ENCODE measurements around the gene DSG2.
"Not testable (repeated sequence)": the region's sequence is repeated elsewhere in the genome, so short reads cannot be mapped to it uniquely, and the experiment has no call there.

DSG2 gene

GRCh38 chr18:31500051-31500688 is 2.2 kb downstream of the DSG2 start:
- DNase-seq (ENCODE audit: extremely low read depth in 1 of 2, low read depth in 1 of 2): no peak

- no peak for DNase-seq (ENCODE audit: extremely low read depth in 1 of 2, low read depth in 1 of 2)
These were observed 5.0 kb downstream of the DSG2 start for GRCh38 chr18:31503011-31503410.

- no peak for DNase-seq (ENCODE audit: extremely low read depth in 1 of 2, low read depth in 1 of 2)
These were observed 6.6 kb downstream of the DSG2 start for GRCh38 chr18:31504455-31505147.

DNA sequence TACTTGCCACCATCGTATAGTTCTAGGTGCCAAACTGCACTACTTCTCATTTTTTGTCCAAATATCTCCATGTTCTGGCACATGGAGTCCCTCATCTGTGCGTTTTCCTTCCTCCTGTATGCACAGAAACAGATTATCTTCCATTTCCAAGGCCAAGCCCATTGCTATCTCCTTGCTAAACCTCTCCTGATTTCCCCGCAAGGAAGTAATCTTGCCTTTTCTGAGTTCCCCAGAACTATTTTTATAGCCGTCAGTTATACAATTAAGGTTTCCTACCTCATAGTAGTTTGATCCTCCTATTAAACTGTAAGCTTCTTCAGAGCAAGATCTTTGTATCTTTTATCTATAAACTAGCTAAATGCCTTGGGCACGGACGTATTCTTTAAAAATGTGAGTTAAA is 7.2 kb downstream of the DSG2 start:
- DNase-seq (ENCODE audit: extremely low read depth in 1 of 2, low read depth in 1 of 2): no peak

DNA sequence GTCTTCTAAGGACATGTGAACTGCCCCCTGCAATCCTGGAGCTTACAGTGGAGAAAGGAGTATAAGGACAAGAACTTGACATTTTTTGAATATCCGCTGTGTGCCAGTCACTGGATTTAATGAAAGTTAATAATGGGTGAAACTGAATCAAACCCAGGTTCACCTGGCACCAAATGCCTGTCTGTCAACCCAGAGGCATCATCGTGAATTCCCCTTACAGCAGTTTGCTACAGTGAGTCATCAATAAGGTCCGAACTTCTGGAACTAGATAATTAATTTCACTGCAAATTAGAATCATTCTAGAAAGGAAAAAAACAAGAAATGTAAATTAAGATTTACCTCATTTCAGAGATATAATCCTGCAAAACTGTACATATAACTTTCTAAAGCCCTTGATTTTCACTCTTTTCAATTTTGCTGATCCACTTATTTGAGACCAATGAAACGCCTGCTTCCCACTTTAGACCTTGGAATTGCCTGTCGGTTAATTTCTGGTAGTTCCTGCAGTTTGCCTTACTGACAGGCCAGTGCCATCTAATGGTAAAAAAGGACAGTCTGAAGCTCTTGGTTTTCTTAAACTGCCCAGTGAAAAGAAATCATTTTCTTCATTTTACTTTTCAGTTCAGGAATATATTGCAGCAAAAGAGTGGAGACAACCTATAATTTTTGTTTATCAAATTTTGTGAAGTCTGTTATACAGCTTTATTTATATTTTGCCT is 8.2 kb downstream of the DSG2 start:
- DNase-seq (ENCODE audit: extremely low read depth in 1 of 2, low read depth in 1 of 2): no peak

DNA sequence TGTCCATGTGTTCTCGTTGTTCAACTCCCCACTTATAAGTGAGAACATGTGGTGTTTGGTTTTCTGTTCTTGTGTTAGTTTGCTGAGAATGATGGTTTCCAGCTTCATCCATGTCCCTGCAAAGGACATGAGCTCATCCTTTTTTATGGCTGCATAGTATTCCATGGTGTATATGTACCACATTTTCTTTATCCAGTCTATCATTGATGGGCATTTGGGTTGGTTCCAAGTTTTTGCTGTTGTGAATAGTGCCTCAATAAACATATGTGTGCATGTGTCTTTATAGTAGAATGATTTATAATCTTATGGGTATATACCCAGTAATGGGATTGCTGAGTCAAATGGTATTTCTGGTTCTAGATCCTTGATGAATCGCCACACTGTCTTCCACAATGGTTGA is 9.1 kb downstream of the DSG2 start:
- not testable (repeated sequence) for DNase-seq (ENCODE audit: extremely low read depth in 1 of 2, low read depth in 1 of 2)

DNA sequence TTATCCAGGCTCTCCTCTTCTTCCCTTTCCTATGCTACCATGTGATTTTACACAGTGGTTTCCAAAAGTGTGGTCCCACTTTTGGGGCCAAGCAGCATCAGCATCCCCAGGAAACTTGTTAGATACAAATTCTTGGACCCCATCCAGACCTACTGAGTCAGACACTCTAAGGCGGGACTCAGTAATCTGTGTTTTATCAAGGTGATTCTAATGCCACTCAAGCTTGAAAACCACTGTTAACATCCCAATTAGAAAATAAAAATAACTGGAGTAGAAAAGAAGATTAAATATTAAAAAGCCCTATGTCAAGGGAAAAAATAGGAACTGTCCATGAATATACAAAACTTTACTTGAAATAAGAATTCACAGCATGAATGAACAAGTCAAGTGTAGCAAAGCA is 10.8 kb downstream of the DSG2 start:
- DNase-seq (ENCODE audit: extremely low read depth in 1 of 2, low read depth in 1 of 2): no peak

DNA sequence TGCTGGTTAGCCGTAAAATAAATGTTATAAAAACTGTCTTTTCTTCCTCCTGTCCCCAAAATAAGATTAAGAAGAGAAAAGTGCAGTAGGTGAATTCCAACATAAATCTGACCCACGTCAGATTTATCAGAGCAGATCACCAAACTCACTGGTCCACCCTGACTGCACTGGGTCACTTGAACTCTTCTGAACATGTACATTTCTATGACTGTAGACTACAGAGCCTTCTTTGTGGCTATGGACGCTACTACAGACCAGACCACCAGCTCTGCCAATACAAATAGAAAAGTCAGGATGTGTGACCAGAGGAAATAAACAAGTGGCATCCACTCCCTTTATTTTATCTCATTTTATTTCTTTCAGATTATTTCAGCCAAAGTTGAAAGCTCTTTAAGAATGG is 11.6 kb downstream of the DSG2 start:
- DNase-seq (ENCODE audit: extremely low read depth in 1 of 2, low read depth in 1 of 2): no peak

DNA sequence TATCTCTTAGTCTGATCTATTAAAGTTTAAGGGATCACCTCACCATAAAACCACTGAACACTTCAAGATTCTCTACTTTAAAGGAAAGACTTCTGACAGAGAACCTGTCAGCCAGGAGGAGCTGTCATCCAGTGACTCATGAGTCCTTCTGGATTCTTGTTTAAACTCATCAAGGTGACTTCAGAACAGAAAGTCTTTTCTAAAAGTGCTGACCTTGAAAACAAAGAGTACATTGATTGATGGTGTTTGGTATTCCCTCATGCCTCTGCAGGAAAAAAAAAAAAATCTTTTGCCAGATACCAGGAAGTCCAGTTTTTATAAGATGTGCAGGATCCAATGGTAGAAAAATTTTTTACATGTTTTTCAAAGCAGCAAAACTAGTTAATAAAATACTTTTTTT is 12.3 kb downstream of the DSG2 start:
- no peak for DNase-seq (ENCODE audit: extremely low read depth in 1 of 2, low read depth in 1 of 2)

DNA sequence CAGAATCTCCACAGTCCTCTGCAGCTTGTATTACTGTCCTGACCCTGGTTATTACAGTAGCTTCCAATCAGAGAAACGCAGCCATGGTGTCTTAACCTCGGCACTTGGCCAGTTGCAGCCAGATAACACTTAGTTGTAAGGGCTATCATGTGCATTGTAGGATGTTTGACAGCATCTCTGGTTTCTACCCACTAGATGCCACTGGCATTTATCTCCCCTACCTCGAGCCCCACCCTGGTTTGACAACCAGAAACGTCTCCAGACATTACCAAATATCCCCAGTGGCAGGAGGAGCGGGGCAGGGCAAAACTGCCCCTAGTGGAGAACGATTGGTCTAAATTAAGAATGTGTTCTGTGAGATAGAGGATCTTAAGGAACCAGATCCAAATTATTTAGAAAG is 13.1 kb downstream of the DSG2 start:
- DNase-seq (ENCODE audit: extremely low read depth in 1 of 2, low read depth in 1 of 2): no peak

DNA sequence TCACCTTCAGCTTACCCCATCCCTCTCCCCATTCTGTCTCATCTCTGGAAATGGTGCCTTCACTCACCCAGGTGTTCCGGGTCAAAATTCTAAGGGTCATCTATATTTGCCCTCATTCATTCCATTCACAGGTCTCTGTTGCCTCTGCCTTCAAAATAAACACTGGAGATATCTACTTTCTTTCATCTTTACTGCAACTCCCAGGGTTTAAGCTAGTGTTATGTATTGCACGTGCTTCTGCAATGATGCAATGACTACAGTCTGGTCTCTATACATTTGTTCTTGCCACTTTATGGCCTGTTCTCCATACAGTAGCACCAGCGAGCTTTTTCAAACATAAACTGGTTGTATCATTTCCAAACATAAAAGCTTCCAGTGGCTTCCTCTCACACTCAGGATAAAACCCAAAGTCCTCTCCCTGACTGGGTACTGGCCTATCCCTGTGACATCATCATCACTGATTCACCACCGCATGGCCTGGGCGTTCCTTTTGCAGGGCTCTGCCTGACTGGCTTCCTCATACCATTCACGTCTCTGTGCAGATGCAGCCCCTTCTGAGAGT is 14.3 kb downstream of the DSG2 start:
- DNase-seq (ENCODE audit: extremely low read depth in 1 of 2, low read depth in 1 of 2): no peak

DNA sequence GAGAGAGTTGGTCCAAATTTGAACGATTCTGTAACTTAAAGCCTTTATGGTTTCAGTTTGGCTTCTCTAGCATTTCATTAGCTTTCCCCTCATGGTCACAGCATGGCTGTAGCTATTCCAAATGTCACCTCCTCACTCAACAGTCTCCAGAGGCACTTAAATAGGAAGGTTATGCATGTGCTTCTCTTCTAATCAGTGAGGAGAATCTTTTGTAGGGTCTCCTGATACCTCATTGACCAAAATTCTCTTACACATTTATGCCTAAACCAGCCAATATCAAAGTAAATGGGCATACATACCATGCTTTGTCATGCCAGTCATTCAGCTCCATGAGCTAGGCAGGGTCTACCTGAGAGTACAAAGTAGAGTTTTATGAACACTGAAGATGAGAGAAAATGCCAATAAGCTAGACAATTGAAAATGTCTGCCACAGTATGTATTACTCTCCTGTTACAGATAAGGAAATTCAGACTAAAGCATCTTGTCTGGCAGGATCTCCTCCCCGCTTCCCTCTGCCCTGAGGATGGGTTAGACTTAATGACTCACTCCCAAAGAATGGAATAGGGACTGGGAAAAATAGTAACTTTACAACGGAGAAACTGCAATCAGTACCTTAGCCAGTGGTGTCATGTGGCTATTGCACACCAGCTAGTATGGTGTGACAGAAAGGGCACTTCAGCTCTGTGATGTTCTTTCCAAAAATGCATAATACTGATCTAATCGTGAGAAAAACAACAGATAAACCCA is 15.4 kb downstream of the DSG2 start:
- DNase-seq (ENCODE audit: extremely low read depth in 1 of 2, low read depth in 1 of 2): no peak

GRCh38 chr18:31516437-31516836 is 18.5 kb downstream of the DSG2 start:
- DNase-seq (ENCODE audit: extremely low read depth in 1 of 2, low read depth in 1 of 2): no peak

GRCh38 chr18:31526374-31526773 is 28.4 kb downstream of the DSG2 start:
- no peak for DNase-seq (ENCODE audit: extremely low read depth in 1 of 2, low read depth in 1 of 2)

GRCh38 chr18:31533236-31533635 is 35.3 kb downstream of the DSG2 start:
- DNase-seq (ENCODE audit: extremely low read depth in 1 of 2, low read depth in 1 of 2): no peak

DNA sequence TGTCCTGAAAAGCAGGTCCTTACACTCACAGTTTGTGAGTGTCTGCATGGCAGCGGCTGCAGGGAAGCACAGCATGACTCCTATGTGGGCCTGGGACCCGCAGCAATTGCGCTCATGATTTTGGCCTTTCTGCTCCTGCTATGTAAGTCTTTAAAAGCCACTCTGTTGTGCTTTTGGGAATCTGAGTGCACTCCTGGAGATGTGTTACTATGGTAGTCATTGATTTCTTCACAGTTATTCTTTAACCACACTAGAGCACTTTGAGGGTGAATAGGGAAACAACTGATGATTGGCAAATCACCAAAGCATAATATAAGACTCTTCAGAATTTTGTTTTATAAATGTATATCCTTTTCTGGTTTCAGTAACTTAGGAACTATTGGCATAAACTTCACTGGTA is 40.9 kb downstream of the DSG2 start:
- no peak for DNase-seq (ENCODE audit: extremely low read depth in 1 of 2, low read depth in 1 of 2)

GRCh38 chr18:31546476-31546875 is 48.5 kb downstream of the DSG2 start:
- DNase-seq (ENCODE audit: extremely low read depth in 1 of 2, low read depth in 1 of 2): no peak

DNA sequence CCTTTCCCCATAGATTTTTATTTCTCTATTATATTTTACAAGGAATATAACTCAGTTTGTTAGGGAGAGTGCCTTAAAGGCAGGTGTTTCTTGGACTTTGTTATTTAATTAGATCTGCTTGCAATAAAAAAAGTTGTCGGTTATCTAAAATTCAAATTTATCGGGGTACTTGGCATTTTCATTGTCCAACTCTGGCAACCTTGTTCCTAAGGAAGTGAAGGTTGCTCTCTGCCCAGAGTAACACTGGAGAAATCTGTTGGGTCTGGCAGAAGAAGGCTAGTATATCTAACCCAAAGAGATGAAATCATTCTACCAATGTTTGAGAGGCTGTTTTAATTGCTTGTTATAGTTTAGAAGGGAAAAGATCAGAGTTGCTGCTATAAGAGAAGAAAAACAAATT is 50.9 kb downstream of the DSG2 start:
- no peak for DNase-seq (ENCODE audit: extremely low read depth in 1 of 2, low read depth in 1 of 2)

GRCh38 chr18:31549416-31549815 is 51.4 kb downstream of the DSG2 start:
- DNase-seq (ENCODE audit: extremely low read depth in 1 of 2, low read depth in 1 of 2): no peak

DNA sequence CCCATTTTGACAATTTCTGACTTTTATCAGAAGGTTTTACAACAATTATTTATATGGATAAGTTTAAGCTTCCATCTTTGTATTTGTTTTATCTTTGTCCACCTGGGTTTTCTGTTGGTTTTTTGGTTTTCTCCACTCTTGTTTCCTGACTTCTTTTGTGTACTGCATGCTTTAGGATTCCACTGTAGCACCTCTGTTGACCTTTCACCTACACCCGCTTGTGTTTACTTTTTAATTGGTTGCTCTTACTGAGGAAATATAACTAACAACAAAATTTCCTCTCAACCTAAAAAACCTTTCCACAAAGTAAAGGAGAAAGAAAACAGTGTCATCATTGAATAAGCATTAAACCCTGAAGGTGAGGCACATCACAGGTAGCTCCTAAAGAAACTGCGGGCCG is 53.9 kb downstream of the DSG2 start:
- no peak for DNase-seq (ENCODE audit: extremely low read depth in 1 of 2, low read depth in 1 of 2)

DNA sequence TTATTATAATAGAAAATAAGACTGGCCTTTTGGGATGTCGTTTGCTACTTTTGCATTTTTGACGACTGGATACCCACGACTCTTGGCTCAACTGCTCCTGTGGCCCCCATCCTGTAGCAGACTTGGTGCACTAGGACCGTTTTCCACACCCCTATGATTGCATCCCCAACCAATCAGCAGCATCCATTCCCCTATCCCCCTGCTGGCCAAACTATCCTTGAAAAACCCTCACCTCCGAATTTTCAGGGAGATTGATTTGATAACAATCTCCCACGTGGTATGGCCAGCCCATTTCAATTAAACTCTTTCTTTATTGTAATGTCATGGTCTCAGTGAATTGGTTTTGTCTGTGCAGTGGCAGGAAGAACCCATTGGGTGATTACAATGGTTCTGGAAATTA is 55.8 kb downstream of the DSG2 start:
- DNase-seq (ENCODE audit: extremely low read depth in 1 of 2, low read depth in 1 of 2): no peak
